Cardiac septum (tissue), 1 donor: ENCODE results near the gene BCL2L12. TPM values are rescaled to one million over a fixed set of nuclear protein-coding genes. Genes with fewer than 3 reads are reported as not detected.

Experiments
- DNase-seq: peaks from one replicate; pipeline ENCODE4 v3.0.0-alpha.2; 2020; ENCODE audit warnings: low spot score
- intact Hi-C: fragments of 100-400 bp; cut with DNase I; formaldehyde crosslinking; loops from one replicate; pipeline ENCODE4 v1.14.0; 2022
- total RNA-seq: library from RNA; stranded (reverse); fragmentation: NEBNext Ultra II Directional; extraction: Animal tissue kit (Norgen Biotek cat#: 25700); gene quantifications from one replicate; pipeline ENCODE4 v1.2.1, GENCODE V29; 2021
- donor health status: DM: no; HTN: no; CAD: no.

The BCL2L12 gene
- total RNA-seq, 1 donor from 2014 or later, result 8.9 TPM

DNA sequence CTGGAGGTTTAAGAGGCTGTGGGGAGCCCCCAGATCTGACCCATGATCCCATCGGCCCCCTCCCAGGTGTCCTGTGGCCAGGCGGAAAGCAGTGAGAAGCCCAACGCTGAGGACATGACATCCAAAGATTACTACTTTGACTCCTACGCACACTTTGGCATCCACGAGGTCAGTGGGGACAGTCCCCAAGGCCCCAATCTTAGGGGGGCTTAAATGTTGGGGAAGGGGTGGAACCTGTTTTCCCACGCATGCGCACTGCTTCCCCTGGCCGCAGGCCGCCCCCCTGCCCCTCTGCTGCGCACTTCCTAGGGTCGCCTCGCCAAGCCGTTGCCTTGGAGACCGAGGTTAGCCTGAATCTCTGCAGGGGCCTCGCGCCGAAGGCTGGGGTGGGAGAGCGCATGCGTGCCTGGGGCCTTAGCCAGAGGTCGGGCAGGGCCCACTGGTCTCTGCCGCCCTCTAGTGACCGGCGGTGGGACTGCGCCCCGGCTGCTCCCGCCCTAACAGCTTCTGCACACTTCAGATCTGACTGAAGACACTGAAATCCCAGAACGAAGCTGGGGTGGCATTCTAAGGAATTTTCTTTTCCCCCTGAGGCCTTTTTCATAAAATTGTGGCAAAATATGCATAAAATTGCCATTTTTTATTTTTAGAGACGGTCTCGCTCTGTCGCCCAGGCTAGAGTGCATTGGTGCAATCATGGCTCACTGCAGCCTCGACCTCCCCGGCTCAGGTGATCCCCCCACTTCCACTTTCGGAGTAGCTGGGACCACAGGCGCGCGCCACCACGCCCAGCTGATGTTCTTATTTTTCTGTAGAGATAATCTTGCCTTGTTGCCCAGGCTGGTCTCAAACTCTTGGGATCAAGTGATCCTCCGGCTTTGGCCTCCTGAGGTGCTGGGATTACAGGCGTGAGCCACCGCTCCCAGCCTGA lies 15.0 kb downstream of the BCL2L12 start:
- intact Hi-C loops, result loop anchor here (5.0 kb wide), 1 partner anchor 127 kb away; no protein-coding TSS in a partner anchor
- peak; percentile 96 for DNase-seq

DNA sequence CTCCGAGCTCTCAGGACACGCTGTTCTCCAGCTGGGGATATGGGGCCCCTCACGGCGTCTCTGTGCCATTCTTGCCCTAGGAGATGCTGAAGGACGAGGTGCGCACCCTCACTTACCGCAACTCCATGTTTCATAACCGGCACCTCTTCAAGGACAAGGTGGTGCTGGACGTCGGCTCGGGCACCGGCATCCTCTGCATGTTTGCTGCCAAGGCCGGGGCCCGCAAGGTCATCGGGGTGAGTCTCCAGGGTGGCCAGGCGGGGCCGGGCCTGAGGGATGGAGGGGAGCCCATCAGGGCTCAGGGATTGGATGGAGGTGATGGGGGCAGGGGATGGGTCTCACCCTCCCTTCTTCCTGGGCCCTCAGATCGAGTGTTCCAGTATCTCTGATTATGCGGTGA lies 16.1 kb downstream of the BCL2L12 start:
- no peak for DNase-seq
- intact Hi-C loops, result loop anchor here (5.0 kb wide), 1 partner anchor 125 kb away; no protein-coding TSS in a partner anchor

DNA sequence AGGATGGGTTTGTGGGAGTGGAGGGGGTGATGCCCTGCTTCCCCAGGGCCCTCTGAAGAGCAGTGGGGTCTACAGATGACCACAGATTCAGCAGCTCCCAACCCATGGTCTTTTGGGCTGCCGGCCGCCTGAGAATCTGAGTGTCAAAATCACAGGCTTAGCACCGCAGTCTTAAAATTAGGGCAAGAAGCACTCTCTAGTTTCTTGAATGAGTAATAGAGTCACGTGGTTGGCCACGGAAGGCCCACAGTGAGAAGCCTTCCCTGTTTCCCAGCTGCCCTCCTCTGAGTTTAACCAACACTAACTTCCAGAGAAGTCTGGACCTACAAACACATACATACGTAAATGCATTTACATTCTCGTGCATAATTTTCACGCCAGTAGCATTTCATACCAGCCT lies 16.5 kb downstream of the BCL2L12 start:
- DNase-seq, result no peak
- intact Hi-C loops, result loop anchor here (5.0 kb wide), 1 partner anchor 125 kb away; no protein-coding TSS in a partner anchor

DNA sequence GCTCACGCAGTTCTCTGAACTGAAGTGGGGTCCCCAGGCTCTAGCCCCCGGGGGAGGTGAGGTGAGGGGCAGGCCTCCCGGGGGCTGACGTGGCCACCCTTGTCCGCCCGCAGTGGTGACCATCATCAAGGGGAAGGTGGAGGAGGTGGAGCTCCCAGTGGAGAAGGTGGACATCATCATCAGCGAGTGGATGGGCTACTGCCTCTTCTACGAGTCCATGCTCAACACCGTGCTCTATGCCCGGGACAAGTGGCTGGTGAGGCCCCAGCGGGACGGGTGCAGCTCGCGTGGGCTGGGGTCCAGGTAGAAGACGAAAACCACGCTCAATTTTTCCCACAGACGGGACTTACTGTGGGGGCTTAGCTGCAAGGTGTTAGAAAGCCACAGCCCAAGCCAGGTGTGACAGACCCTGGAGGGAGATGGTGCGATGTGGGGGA lies 18.1 kb downstream of the BCL2L12 start:
- intact Hi-C loops, result loop anchor here (5.0 kb wide), 1 partner anchor 123 kb away; no protein-coding TSS in a partner anchor
- no peak for DNase-seq

DNA sequence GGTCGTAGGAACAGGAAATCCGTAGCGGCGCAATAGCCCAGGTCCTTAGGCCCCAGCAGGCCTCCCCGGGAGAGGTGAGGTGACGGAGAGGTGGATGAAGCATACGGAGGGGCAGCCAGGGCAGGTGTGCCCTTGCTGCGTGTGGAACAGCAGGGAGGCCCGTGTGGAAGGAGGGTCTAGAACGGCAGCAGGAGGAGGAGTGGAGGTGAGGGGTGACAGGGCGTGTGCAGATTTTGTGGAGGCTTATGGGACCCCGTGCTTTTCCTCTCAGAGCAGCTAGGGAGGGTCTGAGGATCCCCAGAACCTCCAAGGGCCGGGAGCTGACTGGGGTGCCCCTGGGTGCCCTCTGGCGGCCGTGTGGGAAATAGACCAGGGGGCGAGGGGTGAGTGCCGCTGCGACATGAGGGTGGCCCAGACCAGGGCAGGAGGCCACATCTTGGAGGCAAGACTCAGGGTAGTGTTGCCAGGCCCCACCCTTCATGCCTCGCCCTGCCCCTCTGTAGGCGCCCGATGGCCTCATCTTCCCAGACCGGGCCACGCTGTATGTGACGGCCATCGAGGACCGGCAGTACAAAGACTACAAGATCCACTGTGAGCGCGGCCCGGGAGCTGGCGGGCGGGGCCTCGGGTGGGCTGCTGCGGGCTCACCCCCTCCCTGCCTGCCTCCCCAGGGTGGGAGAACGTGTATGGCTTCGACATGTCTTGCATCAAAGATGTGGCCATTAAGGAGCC lies 18.7 kb downstream of the BCL2L12 start:
- no peak for DNase-seq
- intact Hi-C loops, result loop anchor here (5.0 kb wide), 1 partner anchor 123 kb away; no protein-coding TSS in a partner anchor

DNA sequence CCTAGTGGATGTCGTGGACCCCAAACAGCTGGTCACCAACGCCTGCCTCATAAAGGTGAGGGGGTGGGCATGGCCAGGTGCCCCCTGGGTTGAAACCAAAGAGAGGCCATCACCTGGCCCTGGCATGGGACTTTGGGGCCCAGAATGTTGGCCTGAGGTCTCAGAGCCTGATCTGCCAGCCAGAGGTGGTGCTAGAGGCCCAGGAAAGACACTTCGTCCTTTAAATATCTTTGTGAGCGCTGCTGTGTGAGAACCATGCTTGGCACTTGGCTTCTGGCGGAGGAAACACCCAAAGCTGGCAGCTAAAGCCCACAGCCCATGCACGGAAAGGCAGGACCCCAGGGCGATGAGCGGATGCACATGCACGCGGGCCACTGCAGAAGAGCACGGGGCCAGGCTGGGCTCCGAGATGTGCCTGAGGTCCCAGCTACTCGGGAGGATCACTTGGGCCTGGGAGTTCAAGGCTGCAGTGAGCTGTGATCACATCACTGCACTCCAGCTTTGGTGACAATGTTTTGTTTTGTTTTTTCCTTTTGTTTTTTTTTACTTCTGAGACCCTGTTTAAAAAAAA lies 19.3 kb downstream of the BCL2L12 start:
- DNase-seq, result no peak
- intact Hi-C loops, result loop anchor here (5.0 kb wide), 1 partner anchor 122 kb away; no protein-coding TSS in a partner anchor

DNA sequence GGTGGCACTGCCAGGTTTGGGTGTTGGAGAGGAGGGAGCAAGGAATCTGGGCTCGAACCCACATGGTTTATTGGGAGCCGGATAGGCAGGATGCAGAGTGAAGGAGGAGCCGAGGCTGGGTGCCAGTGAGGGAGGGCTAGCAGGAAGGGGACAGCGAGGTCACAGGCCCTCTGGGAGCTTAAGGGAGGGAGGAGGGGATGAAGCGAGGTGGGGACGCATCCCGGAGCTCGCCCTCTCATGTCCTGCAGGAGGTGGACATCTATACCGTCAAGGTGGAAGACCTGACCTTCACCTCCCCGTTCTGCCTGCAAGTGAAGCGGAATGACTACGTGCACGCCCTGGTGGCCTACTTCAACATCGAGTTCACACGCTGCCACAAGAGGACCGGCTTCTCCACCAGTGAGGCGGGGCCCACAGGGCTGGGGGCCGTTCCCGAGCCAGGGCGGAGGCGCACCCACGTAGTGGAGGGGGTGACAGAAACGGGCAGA lies 20.2 kb downstream of the BCL2L12 start:
- DNase-seq, result no peak
- intact Hi-C loops, result no loop called here

DNA sequence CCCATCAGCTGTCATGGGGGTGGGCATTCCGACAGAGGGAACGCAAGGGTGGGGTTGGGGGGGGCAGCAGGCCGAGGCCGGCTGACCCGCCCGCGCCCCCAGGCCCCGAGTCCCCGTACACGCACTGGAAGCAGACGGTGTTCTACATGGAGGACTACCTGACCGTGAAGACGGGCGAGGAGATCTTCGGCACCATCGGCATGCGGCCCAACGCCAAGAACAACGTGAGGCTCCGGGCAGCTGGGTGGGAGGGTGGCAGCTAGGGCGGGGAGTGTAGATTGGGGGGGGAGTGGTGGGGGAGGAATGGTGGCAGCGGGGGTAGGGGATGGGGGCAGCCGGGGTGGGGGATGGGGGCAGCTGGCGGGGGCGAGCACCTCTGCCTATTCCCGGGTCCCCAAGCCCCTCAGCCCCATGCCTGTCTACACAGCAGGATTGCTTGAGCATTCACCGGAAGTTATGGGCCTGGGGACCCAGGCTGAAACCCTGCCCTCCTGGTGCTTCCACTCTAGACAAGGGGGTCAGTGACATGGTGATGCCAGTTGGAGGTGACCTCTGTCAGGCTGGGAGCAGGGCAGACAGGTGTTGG lies 20.9 kb downstream of the BCL2L12 start:
- intact Hi-C loops, result no loop called here
- DNase-seq, result no peak

DNA sequence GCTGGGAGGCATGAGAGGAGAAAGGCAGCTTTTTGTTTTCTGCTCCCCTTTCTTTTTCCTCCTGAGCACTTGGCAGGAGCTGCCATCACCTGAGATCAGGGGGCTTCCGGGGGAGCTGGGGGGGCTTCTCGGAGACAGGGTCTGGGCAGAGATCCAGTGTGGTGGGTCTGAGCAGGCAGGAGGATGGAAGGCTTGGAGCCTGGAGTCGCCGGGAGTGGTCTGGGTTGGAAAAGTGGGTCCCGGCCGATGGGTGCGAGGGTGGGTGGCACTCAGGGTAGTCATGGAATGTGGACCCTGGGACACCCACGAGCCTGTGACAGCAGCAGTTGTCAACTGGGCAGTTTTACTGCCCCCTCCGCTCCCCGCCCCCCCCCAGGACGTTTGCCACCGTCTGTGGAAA lies 21.4 kb downstream of the BCL2L12 start:
- DNase-seq, result no peak
- intact Hi-C loops, result no loop called here

DNA sequence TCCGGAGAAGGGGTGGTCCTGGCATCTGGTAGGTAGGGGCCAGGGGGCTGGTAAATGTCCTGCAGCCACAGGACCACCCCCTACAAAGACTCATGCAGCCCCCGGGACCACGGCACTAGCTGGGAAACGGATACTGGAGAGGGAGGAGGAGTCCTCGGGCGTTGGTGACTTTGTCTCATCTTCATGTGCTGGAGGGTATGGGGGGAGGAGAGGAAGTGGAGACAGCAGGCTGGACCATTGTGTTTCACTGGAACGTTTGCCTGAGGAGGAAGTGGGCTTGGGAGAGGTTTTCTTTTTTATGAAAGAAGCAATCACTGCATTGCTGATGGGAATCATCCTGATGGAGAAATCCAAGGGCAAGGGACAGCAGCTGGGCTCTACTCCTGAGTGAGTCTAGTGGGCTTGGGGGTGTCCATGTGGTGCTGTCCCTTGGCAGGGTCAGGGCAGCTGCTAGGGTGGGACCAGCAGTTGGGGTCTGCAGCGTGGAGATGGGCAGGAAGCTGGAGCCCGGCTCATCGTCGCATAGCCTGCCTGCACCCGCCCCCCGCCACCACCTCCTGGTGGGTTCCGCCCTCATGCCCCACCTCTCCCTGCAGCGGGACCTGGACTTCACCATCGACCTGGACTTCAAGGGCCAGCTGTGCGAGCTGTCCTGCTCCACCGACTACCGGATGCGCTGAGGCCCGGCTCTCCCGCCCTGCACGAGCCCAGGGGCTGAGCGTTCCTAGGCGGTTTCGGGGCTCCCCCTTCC lies 22.0 kb downstream of the BCL2L12 start:
- no peak for DNase-seq
- intact Hi-C loops, result no loop called here

DNA sequence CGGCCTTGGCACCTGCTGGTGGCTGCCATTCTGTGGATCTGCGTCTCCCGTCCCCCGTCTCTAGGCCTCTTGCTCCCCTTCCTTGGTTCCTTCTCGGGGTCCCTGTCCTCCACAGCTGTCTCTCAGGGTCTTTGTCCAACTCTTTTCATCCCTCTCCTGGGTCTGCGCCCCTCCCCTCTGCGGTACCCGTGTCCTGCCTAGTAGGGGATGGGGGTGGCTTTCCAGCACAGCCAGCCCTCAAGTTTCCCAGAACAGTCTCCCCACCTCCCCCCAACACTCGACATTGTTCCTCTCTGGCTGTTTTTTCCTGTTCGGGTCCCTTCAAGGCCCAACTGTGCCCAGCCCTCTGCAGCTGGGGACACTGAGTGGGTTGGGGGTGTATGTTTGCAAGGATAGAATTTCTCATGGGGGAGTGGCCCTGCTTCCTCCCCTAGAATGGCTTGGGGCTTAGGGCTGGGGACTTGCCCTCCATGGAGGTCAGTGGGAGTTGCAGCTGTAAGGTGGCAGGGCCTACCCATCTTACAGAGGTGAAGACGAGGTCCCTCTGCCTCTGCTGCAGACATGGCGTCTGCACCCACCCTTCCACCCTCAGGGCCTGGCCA lies 22.9 kb downstream of the BCL2L12 start:
- intact Hi-C loops, result no loop called here
- no peak for DNase-seq

DNA sequence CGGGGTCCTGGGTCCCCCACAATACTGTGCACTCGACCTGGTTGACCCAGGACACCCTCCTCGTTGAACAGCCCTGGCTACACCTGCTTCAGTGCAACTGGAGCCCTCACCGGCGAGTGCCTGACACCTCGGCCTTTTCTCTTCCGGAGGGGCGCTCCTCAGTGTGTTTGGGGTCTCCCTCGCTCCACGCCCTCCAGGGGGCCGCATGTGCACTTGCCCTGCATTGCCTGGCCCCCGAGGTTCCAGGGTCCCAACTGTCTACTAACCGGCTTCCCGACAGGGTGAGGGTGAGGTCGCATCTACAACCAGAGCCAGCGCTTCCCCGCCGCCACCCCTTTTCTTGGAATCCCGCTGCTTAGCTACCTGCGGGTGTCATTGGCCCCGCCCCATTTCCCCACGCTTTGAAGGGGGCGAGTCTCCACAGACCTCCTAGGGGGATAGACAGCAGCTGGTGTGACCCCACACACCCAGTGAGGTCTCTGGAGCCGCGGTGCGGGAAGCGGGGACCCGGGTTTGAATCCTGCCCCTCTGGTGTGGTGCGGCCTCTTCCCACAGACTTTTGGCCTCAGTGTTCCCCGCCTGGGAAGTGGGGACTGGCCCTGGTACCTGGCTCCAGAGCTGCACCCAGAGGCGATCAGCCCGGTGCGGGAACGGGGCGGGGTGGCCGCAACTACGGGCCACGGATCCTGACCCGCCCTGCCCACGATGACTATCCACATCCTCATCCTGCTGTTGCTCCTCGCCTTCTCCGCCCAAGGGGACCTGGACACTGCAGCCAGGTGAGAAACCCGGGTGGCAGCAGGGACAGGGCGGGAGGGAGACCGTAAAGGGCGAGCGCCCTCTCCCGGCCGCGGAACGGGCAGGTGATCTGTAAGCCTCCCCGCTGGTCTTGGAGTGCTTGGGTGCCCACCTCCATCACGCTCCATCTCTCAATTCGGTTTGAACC lies 23.7 kb downstream of the BCL2L12 start, which contains the start of gene ADM5:
TSS of gene ADM5 (plus strand) at position 462 of the 946 bp plus-strand sequence. CDS start at position 706, 244 bp downstream.
- DNase-seq, result no peak
- intact Hi-C loops, result no loop called here

DNA sequence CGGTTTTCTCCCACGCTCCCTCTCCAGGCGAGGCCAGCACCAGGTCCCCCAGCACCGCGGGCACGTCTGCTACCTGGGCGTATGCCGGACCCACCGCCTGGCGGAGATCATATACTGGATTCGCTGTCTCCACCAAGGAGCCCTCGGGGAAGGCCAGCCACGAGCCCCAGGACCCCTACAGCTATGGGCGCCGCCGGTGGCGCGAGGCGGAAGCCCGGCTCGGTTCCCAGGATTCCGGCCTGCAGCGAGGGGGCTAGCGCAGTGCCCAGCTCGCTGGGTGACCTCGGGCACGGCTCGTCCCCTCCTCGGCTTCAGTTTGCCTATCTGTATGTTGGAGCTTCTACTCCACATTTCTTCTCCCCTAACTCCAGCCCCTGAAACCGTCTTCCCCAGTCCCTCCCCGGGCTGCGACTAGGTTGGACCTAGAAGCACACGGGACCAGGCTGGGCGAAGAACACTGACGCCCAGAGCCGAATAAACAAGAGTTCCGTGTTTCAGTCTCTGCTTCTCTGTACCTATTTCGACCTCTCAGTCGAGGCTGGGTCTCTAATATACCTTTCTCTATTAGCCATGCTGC lies 24.4 kb downstream of the BCL2L12 start:
- DNase-seq, result no peak
- intact Hi-C loops, result no loop called here

DNA sequence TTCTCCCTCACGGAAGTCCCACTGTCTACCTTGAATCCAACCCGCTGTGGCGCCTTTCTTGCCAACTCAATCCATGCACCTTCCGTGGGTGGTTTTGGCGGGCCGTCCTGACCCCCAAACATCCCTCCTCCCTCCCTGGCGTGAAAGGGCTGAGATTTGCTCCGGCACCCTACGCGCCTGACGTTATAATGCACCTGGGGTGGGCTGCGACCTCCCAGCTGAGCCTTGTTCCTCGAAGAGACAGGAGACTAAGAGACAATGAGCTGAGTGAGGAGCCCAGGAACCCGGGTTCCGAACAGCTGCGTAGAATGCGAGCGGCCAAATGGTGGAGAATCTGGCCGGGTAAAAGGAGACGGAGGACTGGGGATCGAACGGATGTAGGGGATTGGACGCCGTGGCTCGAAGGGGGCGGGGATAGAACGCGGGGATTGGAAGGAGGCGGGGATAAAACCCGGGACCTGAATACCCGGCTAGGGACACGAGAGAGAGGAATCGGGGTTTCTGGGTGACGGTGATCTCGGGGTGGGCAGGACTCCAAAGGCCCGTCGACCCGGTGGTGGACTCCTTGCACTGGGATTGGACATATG lies 25.0 kb downstream of the BCL2L12 start, which contains the start of gene CPT1C:
TSS of gene CPT1C (plus strand) at position 461 of the 587 bp plus-strand sequence. CDS start 1,137 bp downstream, outside the sequence.
- peak; percentile 86 for DNase-seq
- intact Hi-C loops, result no loop called here

DNA sequence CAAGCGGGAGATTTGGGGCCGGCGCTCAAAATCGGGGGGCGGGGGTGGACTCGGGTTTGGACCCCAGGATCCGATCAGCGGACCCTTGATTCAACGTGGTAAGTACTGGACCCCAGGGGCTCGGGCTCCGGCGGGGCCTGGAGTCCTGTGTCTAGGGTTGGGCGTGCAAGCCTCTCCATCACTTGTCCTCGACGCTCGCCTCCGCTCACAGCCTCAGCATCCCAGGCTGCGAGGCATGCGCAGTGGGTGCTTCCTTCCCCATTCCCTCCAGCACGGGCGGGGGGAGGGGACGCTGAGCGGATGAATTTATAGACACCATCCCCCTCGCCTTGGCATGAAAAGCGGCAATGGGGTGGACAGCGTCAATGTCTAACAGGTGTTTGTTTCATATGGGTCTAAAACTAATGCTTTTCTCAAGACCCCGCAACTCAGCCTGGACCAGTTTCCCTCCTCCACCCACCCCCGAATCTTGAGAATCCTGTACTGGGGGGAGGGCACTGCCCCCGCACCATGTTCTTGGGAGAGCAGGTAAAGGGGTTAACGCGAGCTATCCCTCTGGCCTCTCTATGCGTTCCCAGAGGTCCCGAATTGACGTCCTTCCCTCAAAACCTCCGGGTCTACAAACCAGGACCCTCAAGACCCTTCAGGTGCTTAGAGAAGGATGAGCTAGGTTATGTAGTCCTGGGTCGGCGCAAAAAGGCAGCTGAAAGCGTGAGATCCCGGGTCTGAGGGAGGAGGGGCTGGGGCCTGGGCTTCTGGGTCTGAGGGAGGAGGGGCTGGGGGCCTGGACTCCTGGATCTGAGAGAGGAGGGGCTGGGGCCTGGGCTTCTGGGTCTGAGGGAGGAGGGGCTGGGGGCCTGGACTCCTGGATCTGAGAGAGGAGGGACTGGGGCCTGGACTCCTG lies 25.8 kb downstream of the BCL2L12 start:
- intact Hi-C loops, result no loop called here
- no peak for DNase-seq
